ENCODE results near the gene ZNF679.
"Not testable (repeated sequence)": the region's sequence is repeated elsewhere in the genome, so short reads cannot be mapped to it uniquely, and the experiment has no call there.

The ZNF679 gene

GRCh38 chr7:64310426-64310825 is 82.2 kb downstream of the ZNF679 start:
- Histone ChIP-seq H3K36me3 (ENCODE audit: control insufficient read depth in 2 of 2, insufficient read depth in 2 of 2, low read length in 2 of 2) (no peaks in the 10 kb centered on the region), H3K27ac (ENCODE audit: low read length) (no peak overlapping the region), H3K4me1 (ENCODE audit: control insufficient read depth, insufficient read depth, low read length) (peaks cover 20% of the 10 kb centered on the region), H3K4me3 (ENCODE audit: low read length in 2 of 2) (no peak overlapping the region), H3K9ac (ENCODE audit: low read length in 2 of 2) (no peak overlapping the region), H3K9me3 (ENCODE audit: control insufficient read depth in 2 of 2, low read length in 2 of 2) (no peaks in the 10 kb centered on the region), H3K27me3 (ENCODE audit: control insufficient read depth in 1 of 2, insufficient read depth in 2 of 2, low read length in 2 of 2) (no peaks in the 10 kb centered on the region)

- H3K9ac ChIP-seq (ENCODE audit: low read length in 2 of 2), result no peak overlapping the region
- H3K27ac ChIP-seq (ENCODE audit: low read length), result no peak overlapping the region
These were observed 84.6 kb downstream of the ZNF679 start for GRCh38 chr7:64312826-64313225.

GRCh38 chr7:64313740-64314491 is 85.6 kb downstream of the ZNF679 start, which contains the start of gene ZNF736:
Gene ZNF736 (plus strand): TSS chr7:64313961. CDS start chr7:64314151, 190 bp downstream.
- no peaks in the 10 kb centered on the region for H3K36me3 ChIP-seq (ENCODE audit: control insufficient read depth in 2 of 2, insufficient read depth in 2 of 2, low read length in 2 of 2)
- H3K9me3 ChIP-seq (ENCODE audit: control insufficient read depth in 2 of 2, low read length in 2 of 2), result no peaks in the 10 kb centered on the region
- peak within 1 kb of the TSS; percentile 94 to 98 for H3K4me3 ChIP-seq (ENCODE audit: low read length in 2 of 2)
- H3K27ac ChIP-seq (ENCODE audit: low read length), result peak within 1 kb of the TSS; percentile 62
- no peaks in the 10 kb centered on the region for H3K27me3 ChIP-seq (ENCODE audit: control insufficient read depth in 1 of 2, insufficient read depth in 2 of 2, low read length in 2 of 2)
- peaks cover 17% of the 10 kb centered on the region for H3K4me1 ChIP-seq (ENCODE audit: control insufficient read depth, insufficient read depth, low read length)
- H3K9ac ChIP-seq (ENCODE audit: low read length in 2 of 2), result peak within 1 kb of the TSS; percentile 93 to 96

More at GRCh38 chr7:64312826-64313225, 84.6 kb downstream of the ZNF679 start:
- Histone ChIP-seq H3K4me1 (ENCODE audit: control insufficient read depth, insufficient read depth, low read length) (peaks cover 19% of the 10 kb centered on the region), H3K27me3 (ENCODE audit: control insufficient read depth in 1 of 2, insufficient read depth in 2 of 2, low read length in 2 of 2) (no peaks in the 10 kb centered on the region), H3K36me3 (ENCODE audit: control insufficient read depth in 2 of 2, insufficient read depth in 2 of 2, low read length in 2 of 2) (no peaks in the 10 kb centered on the region), H3K4me3 (ENCODE audit: low read length in 2 of 2) (no peak overlapping the region), H3K9me3 (ENCODE audit: control insufficient read depth in 2 of 2, low read length in 2 of 2) (no peaks in the 10 kb centered on the region)

GRCh38 chr7:64314566-64314965 is 86.3 kb downstream of the ZNF679 start:
- Histone ChIP-seq H3K27me3 (ENCODE audit: control insufficient read depth in 1 of 2, insufficient read depth in 2 of 2, low read length in 2 of 2) (no peaks in the 10 kb centered on the region), H3K9ac (ENCODE audit: low read length in 2 of 2) (peak overlapping the region; percentile 93 to 96), H3K9me3 (ENCODE audit: control insufficient read depth in 2 of 2, low read length in 2 of 2) (no peaks in the 10 kb centered on the region), H3K4me3 (ENCODE audit: low read length in 2 of 2) (peak overlapping the region; percentile 94 to 98), H3K36me3 (ENCODE audit: control insufficient read depth in 2 of 2, insufficient read depth in 2 of 2, low read length in 2 of 2) (no peaks in the 10 kb centered on the region), H3K27ac (ENCODE audit: low read length) (peak overlapping the region; percentile 62), H3K4me1 (ENCODE audit: control insufficient read depth, insufficient read depth, low read length) (peaks cover 17% of the 10 kb centered on the region)

- peaks cover 17% of the 10 kb centered on the region for H3K4me1 ChIP-seq (ENCODE audit: control insufficient read depth, insufficient read depth, low read length)
- H3K9me3 ChIP-seq (ENCODE audit: control insufficient read depth in 2 of 2, low read length in 2 of 2); H3K4me3 ChIP-seq (ENCODE audit: low read length in 2 of 2); H3K27ac ChIP-seq (ENCODE audit: low read length); H3K9ac ChIP-seq (ENCODE audit: low read length in 2 of 2); H3K36me3 ChIP-seq (ENCODE audit: control insufficient read depth in 2 of 2, insufficient read depth in 2 of 2, low read length in 2 of 2); H3K27me3 ChIP-seq (ENCODE audit: control insufficient read depth in 1 of 2, insufficient read depth in 2 of 2, low read length in 2 of 2): not testable (repeated sequence)
These were observed 87.9 kb downstream of the ZNF679 start for GRCh38 chr7:64316031-64316742.
